NCI-H345 (cell line): ENCODE results near the gene SCN8A.

Experiments
- DNase-seq: peaks from one replicate; lab custom pipeline; 2025; lab: John Stamatoyannopoulos, UW

SCN8A gene

DNA sequence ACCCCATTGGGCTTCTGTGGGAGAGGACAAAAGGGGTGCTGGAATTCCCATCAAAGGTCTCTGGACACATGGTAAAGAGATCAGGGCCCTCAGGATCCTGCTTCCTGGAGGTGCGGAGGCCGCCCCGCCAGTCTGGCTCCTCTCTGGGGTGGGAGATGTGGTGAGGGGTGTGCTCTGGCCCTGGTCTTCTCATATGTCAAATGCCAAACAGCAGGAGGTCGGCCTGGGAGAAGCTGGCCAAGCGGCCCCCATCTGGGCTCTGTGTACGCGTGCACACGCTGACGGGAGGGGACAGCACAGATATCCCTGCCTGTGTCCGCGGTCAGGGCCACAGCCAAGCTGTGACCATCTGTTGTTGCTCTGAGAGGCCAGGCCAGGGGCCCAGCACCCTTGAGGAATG lies 243.4 kb downstream of the SCN8A start:
- no peak for DNase-seq

DNA sequence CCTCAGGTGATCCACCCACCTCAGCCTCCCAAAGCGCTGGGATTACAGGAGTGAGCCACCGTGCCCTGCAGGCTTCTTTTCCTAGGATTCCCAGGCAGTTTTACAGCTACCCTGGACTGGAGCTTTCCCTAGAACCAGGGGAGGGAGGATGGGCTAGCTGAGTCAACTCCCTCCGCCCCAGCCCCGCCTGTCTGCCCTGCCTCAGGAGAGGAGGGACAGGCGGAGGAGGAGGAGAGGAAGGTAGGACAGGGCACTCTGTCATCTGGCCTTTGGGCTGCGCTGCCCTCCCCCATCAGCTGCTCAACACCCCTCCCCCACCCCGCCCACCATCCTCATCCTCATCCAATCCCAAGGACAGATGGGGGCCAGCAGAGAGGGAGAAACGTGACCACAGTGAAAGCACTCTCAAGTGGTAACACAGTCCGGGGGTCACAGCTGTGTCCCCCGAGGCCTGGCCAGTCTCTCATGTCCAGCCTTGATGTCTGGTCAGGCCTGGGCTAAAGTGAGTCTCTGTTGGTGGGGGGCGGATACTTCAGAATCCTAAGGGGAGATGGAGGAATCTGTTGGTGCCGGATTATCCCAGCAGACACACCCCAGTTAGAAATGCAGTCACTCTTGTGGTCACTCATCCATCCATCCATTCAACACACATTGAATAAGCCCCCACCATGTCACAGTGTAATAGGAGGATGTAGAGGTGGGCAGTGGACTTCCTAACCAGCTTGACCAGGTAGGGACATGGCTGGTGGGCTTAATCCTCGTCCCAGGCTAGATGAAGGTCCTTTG lies 245.2 kb downstream of the SCN8A start:
- no peak for DNase-seq

DNA sequence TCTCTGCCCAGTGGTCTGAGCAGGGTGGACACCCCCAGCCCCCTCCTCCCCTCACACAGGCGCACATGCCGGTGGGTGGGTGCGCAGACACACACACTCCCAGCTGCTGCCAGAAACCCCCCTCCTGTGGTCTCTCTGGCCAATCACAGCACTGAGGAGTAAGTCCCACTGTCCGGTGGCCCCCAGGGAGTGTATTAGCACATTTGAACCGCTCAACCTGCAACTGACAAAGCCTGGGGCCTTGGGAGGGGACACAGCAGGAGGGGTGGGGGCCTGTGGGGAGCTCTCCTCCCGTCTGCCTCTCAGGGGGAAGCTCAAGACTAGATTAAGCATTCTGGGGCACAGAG lies 245.8 kb downstream of the SCN8A start:
- DNase-seq = no peak

DNA sequence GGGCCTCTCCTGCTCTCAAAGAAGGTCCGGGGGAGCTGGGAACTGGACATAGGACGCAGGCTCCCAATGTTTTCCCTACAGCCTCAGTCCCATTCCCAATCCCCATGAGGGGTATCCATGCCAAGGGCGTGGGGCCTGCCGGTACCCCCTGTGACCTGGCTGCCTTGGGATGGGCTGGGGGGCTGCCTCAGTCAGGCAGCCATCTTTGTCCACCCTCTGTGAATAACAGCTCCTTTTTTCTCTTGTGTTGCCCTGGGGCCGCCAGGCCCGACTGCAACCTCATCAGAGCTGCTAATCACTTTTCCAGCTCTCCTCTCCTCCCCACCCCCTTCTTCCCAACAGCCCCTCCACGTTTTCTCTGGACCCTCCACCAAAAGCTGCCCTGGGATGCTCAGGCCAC lies 246.3 kb downstream of the SCN8A start:
- DNase-seq = no peak

DNA sequence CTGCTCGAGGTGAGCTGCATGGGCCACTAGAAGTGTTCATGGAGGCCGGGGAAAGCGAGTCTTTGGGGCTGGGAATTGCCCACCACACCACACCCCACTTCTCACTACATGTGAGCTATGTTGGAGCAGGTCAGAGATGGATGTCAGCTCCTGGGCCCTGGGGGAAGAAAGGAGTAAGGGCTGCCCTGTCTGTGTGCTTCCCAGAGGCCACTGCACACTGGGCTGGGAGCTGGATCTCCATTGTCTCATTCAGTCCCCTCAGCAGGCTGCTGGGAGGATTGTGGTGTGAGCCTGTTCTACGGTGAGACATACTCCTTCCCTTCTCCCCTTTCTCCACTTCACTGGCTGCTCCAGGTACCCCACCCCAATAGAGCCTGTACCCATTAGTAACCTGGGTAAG lies 247.0 kb downstream of the SCN8A start:
- no peak for DNase-seq

DNA sequence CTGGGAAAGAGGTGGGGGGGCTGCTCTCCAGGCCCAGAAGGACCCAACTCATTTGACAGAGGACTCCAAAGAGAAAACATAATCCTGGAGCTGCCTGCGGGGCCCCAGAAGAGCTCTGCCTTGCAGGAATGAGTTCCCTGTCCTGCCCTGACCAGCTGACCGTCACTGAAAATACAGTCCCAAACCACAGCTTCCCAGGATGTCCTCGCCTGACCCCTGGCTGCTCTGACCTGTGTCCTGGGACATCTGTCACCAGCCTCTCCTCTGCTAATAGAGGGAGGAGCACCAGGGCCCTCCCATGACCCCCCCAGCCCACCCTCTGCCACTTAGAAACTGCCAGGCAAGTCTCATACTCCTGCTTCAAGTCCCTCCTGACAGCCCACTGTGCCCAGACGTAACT lies 247.7 kb downstream of the SCN8A start:
- DNase-seq = no peak

DNA sequence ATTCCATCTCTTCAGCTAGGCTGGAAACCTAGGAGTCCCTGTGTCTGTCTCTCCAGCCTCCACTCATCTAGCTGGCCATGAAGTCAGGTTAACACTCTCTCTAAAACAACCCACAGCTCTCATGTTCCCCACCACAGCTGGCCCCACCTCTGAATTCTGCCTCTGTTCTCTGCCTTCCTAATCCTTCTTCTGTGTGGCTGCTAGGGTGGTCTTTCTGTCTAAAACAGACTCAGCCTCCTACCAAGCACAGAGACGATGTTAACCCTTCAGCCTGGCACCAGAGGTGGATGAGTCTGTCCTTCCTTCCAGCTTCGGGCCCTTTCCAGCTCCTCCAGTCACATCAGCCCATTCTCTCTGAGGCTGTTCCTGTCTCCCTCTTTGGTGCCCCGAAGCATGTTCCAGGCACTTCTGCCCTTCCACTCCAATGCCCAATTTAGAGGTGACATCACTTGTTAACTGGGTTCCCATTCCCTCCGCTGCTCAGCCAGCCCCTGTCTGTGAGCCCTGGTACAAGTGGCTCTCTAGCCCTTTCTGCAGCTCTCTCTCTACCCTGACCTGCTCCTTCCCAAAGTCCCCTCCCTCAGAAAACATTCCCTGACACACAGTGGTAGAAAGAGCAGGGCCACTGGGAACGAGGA lies 248.4 kb downstream of the SCN8A start:
- DNase-seq = no peak

DNA sequence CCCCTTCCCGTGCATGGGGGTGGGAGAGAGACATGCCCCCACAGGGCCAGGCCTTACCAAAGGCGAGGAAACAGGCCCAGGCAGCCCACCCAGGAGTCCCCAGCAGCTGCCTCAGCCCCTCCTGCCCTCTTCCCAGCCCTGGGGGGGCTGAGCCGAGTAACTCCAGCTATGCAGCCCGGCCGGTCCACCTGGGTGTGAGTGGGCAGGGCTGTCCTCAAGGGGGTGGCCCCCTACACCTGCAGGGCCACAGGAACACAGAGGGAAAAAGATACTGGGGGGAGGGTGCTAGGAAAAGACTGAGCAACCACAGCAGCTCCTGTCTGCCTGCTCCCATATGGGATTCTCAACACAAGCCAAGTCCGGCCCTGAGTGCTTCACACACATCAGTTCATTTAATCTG lies 249.9 kb downstream of the SCN8A start:
- DNase-seq = no peak

DNA sequence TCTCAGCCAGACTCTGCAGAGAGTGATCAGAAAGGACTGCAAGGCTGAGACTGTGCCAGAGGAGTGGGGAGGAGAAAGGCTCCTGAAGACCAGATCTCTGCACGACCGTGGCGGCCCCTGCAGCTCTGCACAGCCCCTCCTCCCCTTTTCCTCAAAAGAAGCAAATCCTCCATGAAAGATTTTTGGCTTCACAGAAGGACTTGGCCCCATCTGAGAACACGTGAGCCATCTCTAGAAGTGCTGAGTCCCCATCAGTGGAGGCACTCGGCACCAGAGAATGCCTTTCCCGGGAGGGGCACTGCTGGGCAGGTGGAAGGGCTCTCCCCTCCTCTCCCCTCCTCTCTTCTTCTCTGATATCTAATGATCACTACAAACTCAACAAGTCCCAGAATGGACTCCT lies 250.7 kb downstream of the SCN8A start:
- DNase-seq = no peak

DNA sequence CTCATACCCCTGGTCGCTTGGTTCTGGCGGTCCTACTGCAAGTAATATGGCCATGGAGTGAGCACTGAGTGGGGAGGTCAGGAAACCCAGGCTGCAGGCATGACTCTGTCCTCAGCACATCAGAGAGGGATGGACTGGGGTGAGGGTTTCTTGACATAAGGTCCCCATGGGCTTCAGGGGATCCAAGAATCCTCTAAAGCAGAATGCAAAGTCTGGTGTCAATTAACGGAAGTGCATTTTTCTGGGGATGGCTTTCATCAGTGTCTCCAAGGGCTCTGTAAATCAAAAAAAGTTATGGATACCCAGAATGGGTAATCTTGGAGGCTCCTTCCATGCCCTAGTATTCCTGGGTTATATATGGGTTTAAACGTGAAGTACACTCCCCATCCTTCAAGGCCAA lies 253.8 kb downstream of the SCN8A start:
- DNase-seq = no peak

DNA sequence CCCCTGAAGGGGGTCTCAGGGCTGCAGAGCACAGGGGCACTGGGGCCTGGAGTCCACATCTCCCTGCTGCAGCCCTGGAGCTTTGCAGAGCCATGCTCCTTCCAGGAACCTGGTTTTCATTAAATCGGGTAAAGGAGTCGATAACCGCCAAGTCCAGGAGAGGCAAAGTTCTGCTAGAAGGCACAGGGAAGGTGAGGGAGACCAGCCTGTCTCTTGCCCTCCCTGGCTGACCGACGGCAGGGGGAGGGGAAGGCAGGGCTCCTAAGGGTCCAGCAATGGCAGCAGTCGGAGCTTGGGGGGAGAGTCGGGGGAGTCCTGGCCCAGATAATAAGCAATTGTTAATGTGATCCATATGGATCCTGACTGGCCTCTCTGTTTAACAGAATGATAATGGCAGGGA lies 254.4 kb downstream of the SCN8A start:
- no peak for DNase-seq

DNA sequence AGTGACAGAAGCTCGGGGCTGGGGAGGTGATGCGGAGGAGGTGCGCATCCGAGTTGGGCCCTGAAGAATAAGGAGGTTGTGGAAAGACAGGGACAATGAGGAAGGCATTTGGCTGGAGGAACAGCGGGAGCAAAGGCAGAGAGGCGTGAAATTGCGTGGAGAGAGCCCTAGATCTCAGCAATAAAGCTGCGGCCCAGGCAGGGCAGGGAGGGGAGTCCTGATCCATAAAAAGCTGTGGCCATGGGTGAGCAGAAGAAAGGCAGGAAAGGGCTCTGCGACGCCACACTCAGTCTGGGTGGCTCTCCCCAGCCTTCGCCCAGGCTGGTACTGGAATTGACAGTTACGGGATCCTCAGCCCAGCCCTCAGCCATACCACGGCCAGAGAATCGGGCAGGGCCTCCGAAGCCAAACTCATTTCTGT lies 255.2 kb downstream of the SCN8A start:
- DNase-seq = no peak

DNA sequence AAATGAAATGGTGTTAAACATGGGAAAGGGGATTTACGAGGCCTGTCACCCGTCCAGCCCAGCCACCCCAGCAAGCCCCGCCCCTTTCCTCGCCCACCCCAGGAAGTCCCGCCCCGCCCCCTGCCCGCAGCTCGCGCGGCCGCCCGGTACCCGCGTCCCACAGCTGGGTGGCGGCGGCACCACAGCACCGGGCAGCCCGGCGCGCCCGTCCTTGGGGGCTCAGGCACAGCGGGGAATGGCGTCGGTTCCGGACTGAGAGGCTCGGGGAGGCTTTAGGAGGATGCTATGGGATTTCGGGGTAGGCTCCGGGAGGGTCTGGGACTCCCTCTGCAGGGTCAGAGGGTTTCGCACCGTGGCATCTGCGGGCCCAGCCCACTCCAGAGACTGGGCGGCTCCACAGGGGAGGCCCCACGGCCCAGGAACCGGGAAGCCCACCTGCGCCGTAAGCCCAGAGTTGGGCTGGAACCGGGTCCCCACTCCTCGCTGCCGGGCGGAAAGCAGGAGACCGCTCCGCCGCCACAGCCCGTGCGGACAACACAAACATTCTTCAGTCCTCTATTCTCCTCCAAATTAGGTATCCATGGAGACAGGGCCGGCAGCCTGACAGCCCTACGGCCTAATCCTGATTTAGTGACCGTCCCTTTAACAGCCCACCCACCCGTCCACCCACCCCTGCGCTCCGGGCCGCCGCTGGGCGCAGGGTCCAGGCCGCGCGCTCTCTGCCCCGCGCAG lies 256.0 kb downstream of the SCN8A start:
- peak; percentile 23 for DNase-seq

DNA sequence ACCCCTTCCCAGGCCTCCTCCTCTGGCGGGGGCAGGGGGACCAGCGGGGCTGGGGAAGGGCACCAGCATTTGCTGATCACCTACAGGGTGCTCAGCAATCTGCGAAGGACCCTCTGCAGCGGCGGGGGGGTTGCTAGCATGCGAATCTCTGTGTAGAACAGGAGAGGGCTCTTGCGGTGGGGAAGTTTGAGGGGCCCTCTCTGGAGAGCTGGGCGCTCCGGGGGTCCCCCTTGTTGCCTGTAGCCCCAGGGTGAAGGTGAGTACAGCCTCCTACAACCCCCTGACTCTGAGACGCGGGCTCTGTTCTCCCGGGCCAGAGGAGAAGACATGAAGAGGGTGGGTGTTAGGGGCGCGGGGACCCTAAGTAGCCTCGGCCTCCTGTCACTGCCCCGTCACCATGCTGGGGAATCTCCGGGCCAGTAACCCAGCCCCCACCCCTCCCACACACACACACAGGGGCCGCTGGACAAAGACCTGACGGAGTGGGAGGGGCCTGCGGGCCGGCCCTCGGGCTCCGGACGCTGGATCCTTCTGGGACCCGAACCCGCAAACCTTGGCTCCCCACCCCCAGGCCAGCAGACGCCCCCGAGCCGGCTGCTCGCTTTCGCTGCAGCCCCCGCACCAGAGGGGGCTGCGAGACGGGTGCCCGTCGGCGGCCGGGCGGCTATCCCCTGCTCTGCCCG lies 256.8 kb downstream of the SCN8A start:
- DNase-seq = no peak

DNA sequence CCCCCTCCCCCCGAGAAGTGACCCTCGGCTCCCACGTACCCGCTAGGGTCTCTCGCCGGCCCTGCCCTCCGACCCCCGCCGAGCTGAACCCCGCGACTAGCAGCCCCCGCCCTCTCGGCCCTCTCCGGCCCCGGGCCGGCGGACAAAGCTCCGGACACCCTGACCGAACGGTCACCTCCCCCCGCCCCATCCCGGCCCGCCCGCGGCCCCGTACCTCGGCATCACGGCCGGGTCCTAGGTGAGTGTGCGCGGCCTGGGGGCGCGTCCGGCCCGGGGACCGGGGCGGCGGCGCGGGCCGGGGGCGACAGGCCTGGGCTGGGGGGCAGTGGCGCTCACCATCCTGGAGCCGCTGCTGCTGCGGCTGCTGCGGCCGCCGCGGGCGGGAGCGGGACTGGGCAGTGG lies 257.3 kb downstream of the SCN8A start, which contains the start of gene FIGNL2:
FIGNL2 (minus strand) TSS at position 393 of the 402 bp plus-strand sequence. CDS start 26,305 bp downstream, outside the sequence.
- DNase-seq = no peak

DNA sequence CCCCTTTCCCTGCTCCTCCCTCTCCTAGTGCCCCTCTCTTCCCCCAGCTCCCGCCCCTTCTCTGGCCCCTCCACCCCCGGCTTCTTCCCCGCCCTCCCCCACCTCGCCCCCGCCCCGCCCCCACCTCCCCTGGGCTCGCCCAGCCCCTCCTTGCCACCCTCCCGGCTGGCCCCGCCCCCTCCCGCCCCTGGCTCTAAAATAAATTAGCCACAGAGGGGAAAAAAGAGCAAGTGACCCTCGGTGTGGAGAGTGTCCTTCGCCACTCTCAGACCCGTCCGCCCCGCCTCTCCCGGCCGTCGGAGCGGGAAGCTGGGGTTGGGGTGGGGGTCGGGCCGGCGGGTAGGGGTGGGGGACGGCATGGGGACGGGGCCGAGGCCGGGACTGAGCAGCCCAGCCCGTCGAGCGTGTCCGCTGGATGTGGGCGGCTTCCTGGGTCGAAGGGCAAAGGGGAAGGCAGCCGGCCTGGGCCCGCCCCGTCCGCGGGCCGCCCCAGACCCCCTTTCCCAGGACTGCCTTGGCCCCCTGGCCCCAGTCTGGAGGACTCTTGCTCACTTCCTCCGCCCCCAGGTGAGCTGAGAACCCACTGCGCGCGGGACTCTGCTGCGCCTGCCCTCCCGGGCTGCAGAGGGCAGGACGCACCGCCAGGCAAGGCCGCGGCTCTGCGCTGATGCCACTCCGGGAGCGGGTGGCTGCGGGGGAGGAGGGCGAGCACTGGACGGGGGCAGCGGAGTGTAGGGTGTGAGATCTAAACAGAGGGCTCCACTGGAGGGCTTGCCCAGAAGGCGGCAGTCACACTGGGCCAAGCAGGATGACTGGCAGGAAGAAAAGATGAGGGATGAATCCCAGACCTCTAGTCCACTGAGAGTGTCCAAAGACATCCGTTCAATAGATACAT lies 258.1 kb downstream of the SCN8A start:
- no peak for DNase-seq

DNA sequence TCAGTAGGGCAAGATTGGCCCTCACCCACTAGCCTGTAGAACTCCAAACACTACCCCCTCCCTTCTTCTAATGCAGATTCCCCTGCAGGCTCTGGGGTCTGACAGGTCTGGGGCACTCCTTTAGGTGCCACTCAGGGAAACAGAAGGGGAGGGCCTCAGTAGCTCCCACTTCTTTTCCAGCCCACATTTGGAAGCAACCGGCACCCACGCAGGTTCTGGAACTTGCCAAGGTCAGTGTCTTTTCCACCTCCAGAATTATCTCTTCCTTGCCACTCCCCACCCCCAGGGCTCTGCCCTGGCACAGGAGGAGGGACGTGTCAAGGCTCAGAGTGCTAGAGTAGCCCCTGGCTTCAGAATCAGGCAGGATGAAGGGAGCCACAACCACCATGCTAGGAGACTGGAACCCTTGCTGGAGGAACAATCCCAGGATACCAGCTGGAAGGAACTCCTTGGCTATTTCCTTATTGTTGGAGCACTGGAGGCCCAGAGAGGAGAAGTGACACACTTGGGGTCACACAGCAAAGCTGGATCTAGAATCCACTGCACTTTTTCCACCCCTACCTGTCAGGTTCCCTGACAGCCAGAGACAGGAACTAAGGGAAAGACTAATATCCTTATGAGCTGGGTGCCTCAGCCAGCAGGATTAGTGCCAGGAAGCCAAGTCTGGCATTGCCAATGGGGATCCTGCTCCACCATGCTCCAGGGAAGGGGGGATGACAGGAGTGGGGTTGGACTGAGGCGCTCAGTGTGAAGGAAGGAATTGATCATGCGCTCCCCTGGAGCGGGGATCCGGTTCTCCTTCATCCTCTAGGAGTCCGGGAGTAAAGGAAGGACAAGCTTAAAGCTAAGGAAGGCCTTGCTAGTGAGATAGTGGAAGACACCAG lies 259.3 kb downstream of the SCN8A start:
- DNase-seq = no peak

DNA sequence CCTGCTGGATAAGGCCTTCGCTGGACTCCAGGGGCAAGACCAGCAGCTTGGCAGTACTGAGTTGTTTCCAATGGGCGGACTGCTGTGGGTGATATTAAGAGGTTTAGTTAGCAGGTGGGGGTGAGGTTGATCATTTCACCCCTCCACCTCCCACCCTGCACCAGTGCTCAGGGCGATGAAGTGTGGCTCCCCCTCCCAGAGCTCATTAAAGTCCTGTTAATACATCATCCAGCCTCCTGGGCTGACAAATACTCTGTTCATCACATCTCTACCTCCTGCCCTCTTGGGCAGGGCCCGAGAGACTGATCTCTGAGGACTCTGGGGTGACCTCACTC lies 259.9 kb downstream of the SCN8A start:
- no peak for DNase-seq

DNA sequence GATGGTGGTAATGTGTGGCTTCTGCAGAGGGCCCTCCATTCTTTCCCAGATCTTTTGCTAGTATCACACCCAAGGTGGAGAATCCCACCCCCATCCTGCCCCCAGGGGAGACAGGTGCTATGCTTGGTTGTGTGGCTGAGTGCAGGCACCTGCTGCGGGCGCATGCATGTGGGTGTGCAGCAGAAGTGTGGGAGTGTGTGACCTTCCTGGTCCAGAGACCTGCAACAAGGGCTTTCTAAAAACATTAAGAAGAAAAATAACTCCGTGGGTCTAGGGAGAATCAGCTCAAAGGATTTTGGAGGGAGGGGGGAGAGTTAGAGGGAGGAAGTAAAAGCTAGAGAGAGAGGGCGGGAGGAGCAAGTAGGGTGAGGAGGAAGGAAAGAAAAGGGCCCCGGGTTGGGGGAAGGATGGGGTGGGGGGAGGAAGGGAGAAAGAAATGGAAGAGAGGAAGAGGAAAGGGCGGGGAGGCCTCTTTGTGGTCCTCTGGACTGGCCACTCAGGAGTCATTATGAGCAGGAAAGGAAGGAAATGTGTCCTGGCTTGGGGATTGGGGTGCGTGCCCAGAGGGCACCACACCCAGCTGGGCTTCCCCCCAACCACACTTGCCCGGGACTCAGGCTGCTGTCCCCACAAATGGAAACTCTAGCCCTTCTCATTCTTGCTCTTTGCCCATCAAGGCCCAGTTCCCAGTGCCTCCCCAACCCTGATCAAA lies 260.5 kb downstream of the SCN8A start:
- peak; percentile 7 for DNase-seq
